GM12891 (cell line): ENCODE measurements around the gene ME1.

Experiments used
- POLR2A ChIP-seq: IDR thresholded peaks from 2 replicates; pipeline ENCODE4 v1.6.1; 2011; ENCODE audit warnings: low read depth, low read length, control low read depth
- POLR2AphosphoS5 ChIP-seq: IDR thresholded peaks from 2 replicates; pipeline ENCODE4 v1.6.1; 2011; ENCODE audit warnings: low read depth, low read length, control low read depth

DNA sequence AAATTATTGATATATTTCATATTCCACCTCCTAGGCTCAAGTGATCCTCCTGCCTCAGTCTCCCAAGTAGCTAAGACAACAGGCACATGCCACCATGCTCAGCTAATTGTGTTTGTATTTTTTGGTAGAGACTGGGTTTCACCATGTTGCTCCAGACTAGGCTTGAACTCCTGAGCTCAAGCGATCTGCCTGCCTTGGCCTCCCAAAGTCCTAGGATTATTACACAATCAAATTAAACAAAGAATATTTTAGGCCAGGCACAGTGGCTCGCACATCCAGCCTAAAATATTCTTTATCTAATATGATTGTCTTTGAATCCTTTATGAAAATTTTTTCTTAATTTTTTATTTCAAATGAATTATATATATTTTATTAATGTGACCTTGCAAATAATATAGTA lies 17.8 kb downstream of the ME1 start:
- TF ChIP-seq POLR2A, result no peak
- no peak for TF ChIP-seq POLR2AphosphoS5
